ENCODE results near the gene RXRA.

- no peak for TF ChIP-seq CTCF (IDR thresholded peaks at IDR 0.05 in 8 of 11, conservative IDR thresholded peaks at IDR 0.05 in 3 of 11)
- no peak for TF ChIP-seq POLR2A (IDR thresholded peaks at IDR 0.05)
- TF ChIP-seq POLR2AphosphoS5 (IDR thresholded peaks at IDR 0.05) = peak in 1 of 3 donors; percentile 6
Observed at GRCh38 chr9:134433101-134433500, 106.8 kb downstream of the RXRA start.

Measured in spleen (tissue), 7 donors.